Left ventricle myocardium superior (tissue), 1 donor: ENCODE data around the gene WSCD2. TPM values are rescaled to one million over a fixed set of nuclear protein-coding genes. Genes with fewer than 3 reads are reported as not detected.

Experiments used
- ATAC-seq: fragments of 200-7000 bp; cut with Tn5 transposase; one replicate; pipeline ENCODE4 v1.9.1; 2020; ENCODE audit warnings: mild to moderate bottlenecking, moderate library complexity
- DNase-seq: peaks from one replicate; pipeline ENCODE4 v3.0.0-alpha.2; 2020
- intact Hi-C: fragments of 100-400 bp; cut with micrococcal nuclease; formaldehyde crosslinking; loops from one replicate; pipeline ENCODE4 v1.11.0; 2022
- long read RNA-seq: library from polyadenylated mRNA; unstranded; transcript quantifications from one replicate; pipeline ENCODE4 v2.0.0, GENCODE V29; 2021
- total RNA-seq: library from RNA; stranded (reverse); fragmentation: NEBNext Ultra II Directional; extraction: Animal tissue kit (Norgen Biotek cat#: 25700); gene quantifications from one replicate; pipeline ENCODE4 v1.2.1, GENCODE V29; 2021
- donor health status: DM: no; HTN: yes; CAD: no; lungs with severe emphysema.

The WSCD2 gene
- total RNA-seq = 0.45 TPM
- long read RNA-seq = 0 reads

GRCh38 chr12:108129017-108129812 lies at the start of gene WSCD2:
WSCD2 (plus strand) TSS chr12:108129288; CDS start chr12:108195833, 66,545 bp downstream.
- peak; percentile 57 for DNase-seq
- intact Hi-C loops = no loop called here
- ATAC-seq = peak; percentile 70

GRCh38 chr12:108079721-108080120 lies 49.4 kb upstream of the WSCD2 start:
- intact Hi-C loops = no loop called here
- DNase-seq = no peak
- no peak for ATAC-seq

- DNase-seq (no peak), ATAC-seq (no peak)
- intact Hi-C loops = no loop called here
Observed at GRCh38 chr12:108080363-108080762, 48.7 kb upstream of the WSCD2 start.

GRCh38 chr12:108082485-108082884 lies 46.6 kb upstream of the WSCD2 start:
- DNase-seq (no peak), ATAC-seq (no peak)
- intact Hi-C loops = no loop called here

GRCh38 chr12:108087900-108088299 lies 41.2 kb upstream of the WSCD2 start:
- ATAC-seq (no peak), DNase-seq (no peak)
- intact Hi-C loops = no loop called here

- DNase-seq = no peak
- intact Hi-C loops = no loop called here
- ATAC-seq = no peak
Observed at GRCh38 chr12:108090107-108090899, 38.8 kb upstream of the WSCD2 start.

GRCh38 chr12:108090932-108091678 lies 38.0 kb upstream of the WSCD2 start:
- no peak for DNase-seq
- ATAC-seq = no peak
- intact Hi-C loops = no loop called here

GRCh38 chr12:108091679-108092051 lies 37.4 kb upstream of the WSCD2 start:
- no peak for DNase-seq
- no peak for ATAC-seq
- intact Hi-C loops = no loop called here

GRCh38 chr12:108093209-108093608 lies 35.9 kb upstream of the WSCD2 start:
- intact Hi-C loops = no loop called here
- no peak for ATAC-seq
- DNase-seq = no peak

GRCh38 chr12:108094056-108094649 lies 34.9 kb upstream of the WSCD2 start:
- intact Hi-C loops = no loop called here
- no peak for DNase-seq
- ATAC-seq = no peak

- DNase-seq = no peak
- intact Hi-C loops = no loop called here
- ATAC-seq = peak; percentile 80
Observed at GRCh38 chr12:108097160-108097911, 31.8 kb upstream of the WSCD2 start.

- ATAC-seq (no peak), DNase-seq (no peak)
- intact Hi-C loops = no loop called here
Observed at GRCh38 chr12:108098374-108098773, 30.7 kb upstream of the WSCD2 start.

GRCh38 chr12:108099073-108099472 lies 30.0 kb upstream of the WSCD2 start:
- no peak for ATAC-seq
- intact Hi-C loops = no loop called here
- no peak for DNase-seq

GRCh38 chr12:108099778-108100489 lies 29.2 kb upstream of the WSCD2 start:
- DNase-seq (no peak), ATAC-seq (no peak)
- intact Hi-C loops = no loop called here

- ATAC-seq = no peak
- intact Hi-C loops = no loop called here
- DNase-seq = no peak
Observed at GRCh38 chr12:108101605-108102175, 27.4 kb upstream of the WSCD2 start.

- DNase-seq (no peak), ATAC-seq (no peak)
- intact Hi-C loops = no loop called here
Observed at GRCh38 chr12:108102363-108102762, 26.7 kb upstream of the WSCD2 start.

- intact Hi-C loops = no loop called here
- no peak for DNase-seq
- no peak for ATAC-seq
Observed at GRCh38 chr12:108103087-108103486, 26.0 kb upstream of the WSCD2 start.

- ATAC-seq (no peak), DNase-seq (no peak)
- intact Hi-C loops = no loop called here
Observed at GRCh38 chr12:108103517-108103916, 25.6 kb upstream of the WSCD2 start.
